HG03460 (cell line): Measurements from ENCODE around the gene CACNA2D1.

Source experiments
- ATAC-seq: cut with Tn5 transposase; IDR thresholded peaks from one replicate; pipeline ENCODE4 v1.9.1; 2021; ENCODE audit not compliant: unreplicated experiment

The CACNA2D1 gene

DNA sequence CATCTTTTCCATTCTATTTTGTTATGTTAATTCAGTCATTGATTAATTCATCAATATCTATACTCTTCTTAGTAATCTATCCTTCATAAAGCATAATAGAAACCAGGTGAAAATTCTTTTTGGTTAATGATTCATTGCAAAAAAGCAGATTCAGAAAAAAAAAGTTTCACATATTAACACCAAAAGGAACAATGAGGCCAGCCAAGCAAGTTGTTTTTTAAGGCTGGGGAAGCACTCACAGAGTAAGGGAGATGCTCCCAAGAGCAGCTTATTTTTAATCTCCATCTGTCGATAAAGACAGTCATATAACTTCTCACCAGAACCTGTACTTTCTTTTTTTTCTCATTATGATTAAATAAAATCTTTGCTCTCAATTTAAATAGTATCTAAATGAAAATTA lies 95.8 kb downstream of the CACNA2D1 start:
- ATAC-seq = no peak

GRCh38 chr7:82345886-82346285 lies 97.7 kb downstream of the CACNA2D1 start:
- no peak for ATAC-seq

DNA sequence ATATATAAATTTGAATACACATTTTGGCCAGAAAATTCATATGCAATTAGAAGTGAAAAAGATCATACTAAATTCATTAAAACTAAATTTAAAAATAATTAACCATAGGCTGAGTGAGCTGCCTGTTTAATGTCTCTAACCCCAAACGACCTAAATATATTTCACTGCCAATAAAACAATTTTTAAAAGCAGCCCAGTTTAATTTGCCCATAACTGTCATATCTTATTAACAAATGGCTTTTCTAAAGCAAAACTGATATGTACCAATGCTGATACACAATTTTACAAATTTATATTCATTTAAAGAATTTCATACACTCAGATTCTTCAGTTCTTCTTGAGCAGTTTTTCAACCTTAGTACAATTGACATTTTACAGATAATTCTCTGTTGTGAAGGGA lies 99.9 kb downstream of the CACNA2D1 start:
- no peak for ATAC-seq

GRCh38 chr7:82339958-82340357 lies 103.6 kb downstream of the CACNA2D1 start:
- ATAC-seq = no peak

DNA sequence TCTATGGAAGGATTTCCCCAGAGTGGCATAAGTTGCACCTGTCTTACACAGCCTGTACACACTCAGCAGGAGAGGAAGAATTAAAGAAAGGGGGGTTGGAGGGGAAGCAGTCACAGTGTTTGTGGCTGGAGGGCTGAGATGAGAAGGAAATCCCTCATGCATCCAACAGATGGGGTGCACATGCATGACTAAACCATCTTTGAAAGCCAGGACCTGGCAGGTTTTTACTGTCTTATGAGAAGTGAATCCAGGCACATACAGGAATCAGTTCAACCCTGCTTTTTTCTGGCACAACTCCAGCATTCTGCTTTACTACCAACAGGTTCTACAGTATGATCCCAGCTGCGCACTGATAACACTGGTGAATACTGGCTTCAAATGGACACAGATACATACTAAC lies 107.7 kb downstream of the CACNA2D1 start:
- ATAC-seq = no peak

DNA sequence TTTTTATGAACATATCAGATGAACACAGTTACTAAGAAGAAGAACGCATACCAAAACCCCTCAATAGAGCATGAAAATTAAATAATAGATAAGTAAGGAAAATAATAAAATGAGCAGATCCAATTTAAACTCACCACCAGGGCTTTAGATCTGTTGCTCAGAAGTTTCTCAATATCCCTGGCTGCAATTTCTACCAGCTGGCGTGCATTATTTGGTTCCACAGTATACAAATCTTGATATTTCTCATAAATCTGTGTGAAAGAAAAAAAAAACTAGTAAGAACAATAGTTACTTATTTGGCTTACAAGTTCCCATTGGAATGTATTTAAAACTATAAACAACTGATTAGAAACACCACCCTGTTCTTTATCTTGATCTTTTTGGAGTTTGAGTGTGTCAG lies 108.6 kb downstream of the CACNA2D1 start:
- ATAC-seq = no peak

DNA sequence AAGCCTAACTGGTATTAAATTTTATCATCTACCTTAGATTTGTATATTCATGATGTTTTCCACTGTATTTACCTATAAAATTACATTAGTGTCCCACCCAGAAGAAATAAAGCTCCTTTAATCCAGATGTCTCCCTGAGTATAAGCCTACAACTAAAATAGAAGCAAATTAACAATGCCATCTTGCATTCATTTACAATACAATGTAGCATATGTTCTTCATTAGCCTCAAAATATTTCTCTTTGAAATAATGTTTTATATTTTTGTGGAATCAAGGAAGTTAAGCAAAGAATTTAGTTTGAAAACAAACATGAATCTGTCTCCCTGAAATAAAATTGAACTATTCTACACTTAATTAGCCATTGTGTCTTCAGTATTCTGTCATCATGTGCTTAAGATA lies 112.3 kb downstream of the CACNA2D1 start:
- no peak for ATAC-seq

- no peak for ATAC-seq
Measured at GRCh38 chr7:82330706-82331215, 112.8 kb downstream of the CACNA2D1 start.

DNA sequence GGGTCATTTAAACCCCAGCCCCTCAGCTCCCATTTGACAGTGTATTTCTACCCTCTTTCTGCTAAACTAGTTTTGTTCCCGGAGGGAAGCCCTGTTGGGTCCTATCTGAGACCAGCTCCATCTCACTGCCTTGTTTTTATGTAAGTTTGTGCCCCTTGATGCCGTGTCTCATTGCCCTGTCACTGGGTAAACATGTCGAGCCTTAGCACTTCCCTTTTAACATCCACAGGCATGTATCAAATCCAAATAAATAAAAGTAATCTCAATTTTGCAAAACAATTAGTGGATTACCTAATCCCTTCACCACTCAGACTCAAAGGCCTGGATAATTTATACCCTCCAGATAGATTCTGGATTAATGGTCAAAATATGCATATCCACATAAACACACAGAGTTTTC lies 115.7 kb downstream of the CACNA2D1 start:
- ATAC-seq = no peak

DNA sequence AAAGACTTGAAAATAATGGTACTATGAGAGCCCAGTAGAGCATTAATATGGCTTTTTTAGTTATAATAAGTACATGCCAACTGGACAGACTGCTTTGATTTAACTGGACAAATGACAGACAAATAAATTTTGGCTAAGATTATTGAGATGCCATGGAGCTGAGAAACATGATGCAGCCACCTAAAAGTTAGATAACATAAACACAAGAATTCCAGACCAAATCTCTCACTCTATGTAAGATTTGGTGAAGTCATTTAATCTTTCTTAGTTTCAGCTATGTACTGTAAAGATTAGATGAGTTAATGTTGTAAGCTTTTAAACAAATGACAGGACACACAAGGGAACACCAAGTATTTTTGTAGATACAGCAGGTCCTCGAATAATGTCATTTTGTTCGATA lies 118.2 kb downstream of the CACNA2D1 start:
- no peak for ATAC-seq

DNA sequence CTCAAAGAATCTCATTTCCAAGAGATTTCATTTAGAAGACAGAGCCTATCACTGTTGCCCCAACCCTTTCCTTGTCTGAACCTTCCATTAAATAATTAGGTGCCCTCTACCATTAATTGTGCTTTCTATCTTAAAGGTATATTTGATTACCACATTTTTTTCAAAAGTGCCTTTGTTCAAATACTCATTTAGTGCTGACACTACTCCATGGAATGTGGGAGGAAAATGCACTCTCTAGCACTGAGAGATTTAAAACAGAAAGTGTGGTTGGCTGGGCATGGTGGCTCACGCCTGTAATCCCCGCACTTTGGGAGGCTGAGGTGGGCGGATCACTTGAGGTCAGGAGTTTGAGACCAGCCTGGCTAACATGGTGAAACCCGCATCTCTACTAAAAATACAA lies 119.8 kb downstream of the CACNA2D1 start:
- ATAC-seq = no peak

- ATAC-seq = no peak
Measured at GRCh38 chr7:82319674-82320118, 123.9 kb downstream of the CACNA2D1 start.

GRCh38 chr7:82318786-82319185 lies 124.8 kb downstream of the CACNA2D1 start:
- ATAC-seq = no peak

- no peak for ATAC-seq
Measured at GRCh38 chr7:82317760-82318159, 125.8 kb downstream of the CACNA2D1 start.

GRCh38 chr7:82317257-82317721 lies 126.3 kb downstream of the CACNA2D1 start:
- no peak for ATAC-seq

DNA sequence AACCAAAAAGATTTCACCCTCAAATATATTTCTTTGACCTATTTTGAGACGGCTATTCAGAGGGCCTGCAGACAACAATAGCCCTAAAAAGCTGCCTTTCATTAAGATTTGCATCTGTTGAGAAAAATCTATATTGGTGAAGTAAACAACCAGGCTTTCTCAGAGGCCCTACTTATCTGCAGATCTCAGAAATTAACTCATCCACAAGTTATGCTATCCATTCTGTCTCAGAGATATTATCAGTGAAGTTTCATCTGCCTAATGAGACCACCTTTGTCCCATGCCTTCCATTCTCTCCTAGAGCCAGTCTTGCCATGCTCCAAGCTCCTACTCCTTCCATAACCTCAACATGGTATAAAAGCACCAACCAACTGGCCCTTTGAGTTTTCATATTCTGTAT lies 130.3 kb downstream of the CACNA2D1 start:
- no peak for ATAC-seq

DNA sequence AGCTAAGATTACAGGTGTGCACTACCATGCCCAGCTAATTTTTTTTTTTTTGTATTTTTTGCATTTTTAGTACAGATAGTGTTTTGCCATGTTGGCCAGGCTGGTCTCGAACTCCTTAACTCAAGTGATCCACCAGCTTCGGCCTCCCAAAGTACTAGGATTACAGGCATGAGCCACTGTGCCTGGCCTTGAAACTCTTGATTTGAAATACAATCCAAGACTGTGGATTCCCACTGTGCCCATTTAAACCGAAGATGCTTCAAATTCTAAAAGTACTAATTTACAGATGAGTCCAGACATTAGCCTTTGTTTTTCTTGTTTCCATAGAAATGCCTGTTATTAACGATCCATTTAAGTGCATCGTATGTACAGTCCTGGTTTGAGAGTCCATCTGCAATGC lies 130.9 kb downstream of the CACNA2D1 start:
- no peak for ATAC-seq

DNA sequence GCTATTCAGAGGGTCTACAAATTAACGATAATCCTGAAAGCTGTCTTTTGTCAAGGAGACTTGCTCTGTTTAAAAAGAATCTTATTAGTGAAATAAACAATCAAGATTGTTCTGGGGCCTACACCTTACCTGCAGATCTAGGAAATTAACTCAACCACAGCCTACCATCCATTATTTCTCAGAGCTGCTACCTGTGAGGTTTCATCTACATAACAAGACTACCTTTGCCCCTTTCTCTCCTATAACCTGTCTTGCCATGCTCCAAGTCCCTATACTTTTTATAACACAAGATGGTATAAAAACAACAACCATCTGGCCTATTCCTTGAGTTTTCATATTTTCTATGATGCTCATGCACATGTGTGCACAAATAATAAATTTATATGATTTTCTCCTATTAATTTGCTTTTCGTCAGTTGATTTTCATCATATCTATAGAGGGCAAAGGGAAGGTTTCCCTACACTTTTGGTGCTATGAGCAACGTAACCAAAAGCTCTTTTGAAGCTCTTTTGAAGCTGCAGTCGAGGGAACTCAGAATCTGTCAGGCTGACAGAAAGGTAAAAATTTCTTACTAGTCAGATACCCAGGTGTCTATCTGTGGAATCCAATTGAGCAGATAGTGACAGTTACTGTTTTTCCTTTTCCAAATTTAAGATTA lies 138.1 kb downstream of the CACNA2D1 start:
- no peak for ATAC-seq

DNA sequence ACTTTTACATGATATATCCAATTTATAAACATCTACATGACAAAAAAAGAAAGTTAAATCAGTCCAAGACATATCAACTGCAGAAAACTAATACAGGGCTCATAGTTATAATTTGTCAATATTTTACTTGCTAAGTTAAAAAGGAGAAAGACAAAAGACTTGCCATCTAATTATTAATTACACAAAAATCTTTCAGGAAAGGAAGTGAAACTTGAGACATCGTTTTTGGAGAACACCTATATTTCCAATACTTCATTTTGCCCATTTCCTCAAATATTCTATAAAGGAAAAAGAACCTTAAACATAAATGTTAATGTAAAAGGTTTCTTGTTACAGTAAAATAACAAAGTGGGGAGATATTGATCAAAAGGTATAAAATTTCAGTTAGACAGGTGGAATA lies 148.7 kb downstream of the CACNA2D1 start:
- ATAC-seq = no peak

DNA sequence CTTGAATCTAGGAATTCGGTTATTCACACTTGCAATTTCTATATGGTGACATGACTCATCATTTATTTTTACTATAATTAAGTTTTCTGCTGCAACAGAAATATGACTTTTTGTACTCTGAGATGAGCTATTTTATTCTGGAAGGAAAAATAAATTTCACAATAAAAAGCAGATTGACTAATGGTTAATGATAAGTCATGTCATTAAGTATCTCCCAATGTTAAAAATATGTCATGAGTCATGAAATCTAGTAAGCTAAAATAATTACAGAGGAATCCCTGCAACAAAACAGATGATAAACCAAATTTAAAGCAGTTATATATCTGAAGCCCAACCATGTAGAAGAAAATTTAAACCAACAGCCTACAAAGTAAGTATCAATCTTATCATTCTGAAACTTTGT lies 149.2 kb downstream of the CACNA2D1 start:
- no peak for ATAC-seq

DNA sequence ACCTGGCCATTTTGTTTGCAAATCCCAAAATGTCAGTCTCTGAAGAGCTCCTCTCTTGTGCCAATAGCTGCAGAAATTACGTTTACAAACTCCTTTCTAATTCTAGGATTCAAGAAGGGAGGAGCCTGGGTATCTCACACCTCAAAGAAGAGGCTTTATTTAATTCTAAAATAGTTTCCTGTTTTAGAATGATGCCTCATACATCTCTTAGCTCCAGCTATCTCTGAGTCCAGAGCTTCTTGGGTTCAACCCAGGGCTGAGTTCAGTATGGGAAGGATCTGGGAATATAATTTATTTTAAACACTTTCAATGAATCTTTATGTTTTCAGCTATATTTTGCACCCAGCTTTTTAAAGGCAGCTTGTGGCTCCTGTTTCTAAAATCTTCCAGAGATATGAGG lies 150.1 kb downstream of the CACNA2D1 start:
- ATAC-seq = no peak

- ATAC-seq = no peak
Measured at GRCh38 chr7:82291931-82292330, 151.6 kb downstream of the CACNA2D1 start.

GRCh38 chr7:82289889-82290288 lies 153.7 kb downstream of the CACNA2D1 start:
- ATAC-seq = no peak
